Esophagus squamous epithelium (tissue), 5 donors: ENCODE data around the gene MYH3. TPM values are rescaled to one million over a fixed set of nuclear protein-coding genes. Genes with fewer than 3 reads are reported as not detected.

Source experiments
- DNase-seq: peaks from one replicate; lab custom pipeline; 2025; lab: John Stamatoyannopoulos, UW
- H3K27ac ChIP-seq, 4 donors: fragments of 200-600 bp; sonication (generic); one replicate each; pipeline ENCODE4 v1.5.1; 2016 to 2019; ENCODE audit warnings: mild to moderate bottlenecking in 1 of 4
- H3K27me3 ChIP-seq, 4 donors: fragments of 200-600 bp; sonication (generic); 1 replicate in 3 of 4; 2 replicates in 1 of 4; pipeline versions ENCODE4 v1.5.1 to v1.6.0; 2017 to 2021; ENCODE audit warnings: antibody characterized with exemption in 1 of 4
- H3K36me3 ChIP-seq, 3 donors: fragments of 200-600 bp; sonication (generic); one replicate each; pipeline ENCODE4 v1.5.1; 2016 to 2019
- H3K4me1 ChIP-seq, 3 donors: fragments of 200-600 bp; sonication (generic); one replicate each; pipeline ENCODE4 v1.5.1; 2017 to 2019
- H3K4me3 ChIP-seq, 4 donors: fragments of 200-600 bp; sonication (generic); 1 replicate in 3 of 4; 2 replicates in 1 of 4; pipeline ENCODE4 v1.5.1; 2016 to 2019; ENCODE audit warnings: mild to moderate bottlenecking in 2 of 4, moderate library complexity in 1 of 4
- H3K9me3 ChIP-seq, 3 donors: fragments of 200-600 bp; sonication (generic); one replicate each; pipeline ENCODE4 v1.5.1; 2016 to 2019
- POLR2A ChIP-seq, 4 donors: fragments of 450-650 bp; IDR thresholded peaks; one replicate each; pipeline ENCODE4 v1.6.1; 2017; ENCODE audit warnings: antibody characterized with exemption in 4 of 4, mild to moderate bottlenecking in 4 of 4, moderate library complexity in 3 of 4
- WGBS, 2 donors: methylation state at CpG; one replicate each; pipeline ENCODE4 v1.1.5; 2018; 5-methylcytosine and 5-hydroxymethylcytosine counted together
- intact Hi-C: fragments of 100-400 bp; cut with DNase I; formaldehyde crosslinking; loops from one replicate; pipeline ENCODE4 v1.15.0; 2022
- total RNA-seq, 4 donors: library from RNA; depleted of rRNA; stranded (reverse); fragments of >200 nt; gene quantifications; one replicate each; pipeline ENCODE4 v1.1.0, GENCODE V29; 2016
- TF ChIP-seq, protein P1 (sequence below), 6 experiments: fragments of 450-650 bp in 4 of 6; fragments of 200-600 bp in 2 of 6; sonication (generic) in 2 of 6; IDR thresholded peaks; one replicate each; pipeline ENCODE4 v1.5.1; 2016 to 2019; ENCODE audit warnings: antibody characterized with exemption in 6 of 6, mild to moderate bottlenecking in 4 of 6, moderate library complexity in 4 of 6
- donor health status: DM: yes; HTN: yes; CAD: no.

Gene MYH3
- total RNA-seq, 4 donors from 2014 or later = 0.64 to 1.6 (median 1.5) TPM; not detected in 1

DNA sequence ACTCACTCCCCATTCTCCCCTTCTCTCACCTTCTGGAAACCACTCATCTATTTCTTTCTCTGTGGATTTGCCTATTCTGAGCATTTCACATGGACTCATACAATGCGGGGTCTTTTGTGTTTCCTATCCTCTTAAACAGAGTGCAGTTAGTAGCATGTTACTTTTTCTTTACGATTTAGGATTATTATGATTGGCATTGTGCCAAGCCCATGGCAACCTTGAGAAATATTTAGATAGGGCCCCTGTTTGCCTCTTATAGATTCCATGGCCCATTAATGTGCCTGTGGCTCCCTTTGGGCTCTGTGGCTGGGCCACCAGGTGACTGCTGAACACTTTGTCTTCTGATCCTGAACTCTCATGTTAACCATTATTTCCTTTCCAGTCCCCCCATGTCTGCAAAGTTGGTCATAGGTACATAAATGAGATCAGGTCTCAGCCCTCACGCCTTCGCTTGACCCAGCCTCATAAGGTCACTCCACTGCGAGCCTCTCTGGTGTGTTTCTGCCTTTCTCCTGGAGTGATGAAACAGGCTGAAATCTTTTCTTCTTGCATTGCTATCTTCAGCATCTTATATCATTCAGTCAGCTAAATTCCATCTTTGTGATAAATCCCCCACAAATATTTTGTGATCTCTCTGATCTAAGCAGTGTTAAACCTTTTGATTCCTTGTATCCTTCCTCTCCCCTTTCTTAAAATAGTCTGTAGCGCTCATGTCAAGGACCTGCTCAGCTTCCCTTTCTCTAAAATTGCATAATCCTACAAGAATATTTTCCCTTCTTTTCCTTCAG lies 44.0 kb downstream of the MYH3 start:
- intact Hi-C loops = loop anchor here (10.0 kb wide), 1 partner anchor 278 kb away; no protein-coding TSS in a partner anchor
- no peak for TF ChIP-seq POLR2A (IDR thresholded peaks at IDR 0.05)
- TF ChIP-seq, protein P1, sequence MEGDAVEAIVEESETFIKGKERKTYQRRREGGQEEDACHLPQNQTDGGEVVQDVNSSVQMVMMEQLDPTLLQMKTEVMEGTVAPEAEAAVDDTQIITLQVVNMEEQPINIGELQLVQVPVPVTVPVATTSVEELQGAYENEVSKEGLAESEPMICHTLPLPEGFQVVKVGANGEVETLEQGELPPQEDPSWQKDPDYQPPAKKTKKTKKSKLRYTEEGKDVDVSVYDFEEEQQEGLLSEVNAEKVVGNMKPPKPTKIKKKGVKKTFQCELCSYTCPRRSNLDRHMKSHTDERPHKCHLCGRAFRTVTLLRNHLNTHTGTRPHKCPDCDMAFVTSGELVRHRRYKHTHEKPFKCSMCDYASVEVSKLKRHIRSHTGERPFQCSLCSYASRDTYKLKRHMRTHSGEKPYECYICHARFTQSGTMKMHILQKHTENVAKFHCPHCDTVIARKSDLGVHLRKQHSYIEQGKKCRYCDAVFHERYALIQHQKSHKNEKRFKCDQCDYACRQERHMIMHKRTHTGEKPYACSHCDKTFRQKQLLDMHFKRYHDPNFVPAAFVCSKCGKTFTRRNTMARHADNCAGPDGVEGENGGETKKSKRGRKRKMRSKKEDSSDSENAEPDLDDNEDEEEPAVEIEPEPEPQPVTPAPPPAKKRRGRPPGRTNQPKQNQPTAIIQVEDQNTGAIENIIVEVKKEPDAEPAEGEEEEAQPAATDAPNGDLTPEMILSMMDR (IDR thresholded peaks at IDR 0.05) = no peak
- Histone ChIP-seq H3K36me3 (no peaks in the 10 kb centered on the region), H3K9me3 (no peaks in the 10 kb centered on the region), H3K4me3 (no peak overlapping the region), H3K27ac (no peak overlapping the region), H3K4me1 (peaks cover 0 to 12% (median under 1%) of the 10 kb centered on the region in 3 donors), H3K27me3 (no peaks in the 10 kb centered on the region)
- DNase-seq = no peak
- WGBS, 2 donors = 69 to 80% methylated on average over 6 of the region's 6 CpGs

GRCh38 chr17:10610884-10611283 lies 46.2 kb downstream of the MYH3 start:
- intact Hi-C loops = loop anchor here (10.0 kb wide), 1 partner anchor 276 kb away; no protein-coding TSS in a partner anchor
- TF ChIP-seq POLR2A (IDR thresholded peaks at IDR 0.05) = no peak
- TF ChIP-seq, protein P1 (IDR thresholded peaks at IDR 0.05) = no peak
- no peaks in the 10 kb centered on the region for H3K9me3 ChIP-seq
- no peak overlapping the region for H3K27ac ChIP-seq
- no peaks in the 10 kb centered on the region for H3K36me3 ChIP-seq
- H3K4me1 ChIP-seq = peaks cover 0 to 9% (median 0%) of the 10 kb centered on the region in 3 donors
- no peak for DNase-seq
- 82 to 83% methylated on average over 8 of the region's 8 CpGs for WGBS, 2 donors
- H3K27me3 ChIP-seq = no peaks in the 10 kb centered on the region
- no peak overlapping the region for H3K4me3 ChIP-seq

GRCh38 chr17:10608244-10608643 lies 48.9 kb downstream of the MYH3 start:
- Histone ChIP-seq H3K27ac (no peak overlapping the region), H3K27me3 (no peaks in the 10 kb centered on the region), H3K4me1 (no peaks in the 10 kb centered on the region), H3K9me3 (no peaks in the 10 kb centered on the region), H3K36me3 (no peaks in the 10 kb centered on the region), H3K4me3 (no peak overlapping the region)
- DNase-seq = no peak
- TF ChIP-seq, protein P1 (IDR thresholded peaks at IDR 0.05) = no peak
- TF ChIP-seq POLR2A (IDR thresholded peaks at IDR 0.05) = no peak
- 51 to 64% methylated on average over 5 of the region's 5 CpGs for WGBS, 2 donors
- intact Hi-C loops = no loop called here

- Histone ChIP-seq H3K36me3 (no peaks in the 10 kb centered on the region), H3K27me3 (no peaks in the 10 kb centered on the region), H3K4me1 (no peaks in the 10 kb centered on the region), H3K27ac (no peak overlapping the region), H3K9me3 (no peaks in the 10 kb centered on the region), H3K4me3 (no peak overlapping the region)
- 75 to 78% methylated on average over 3 of the region's 3 CpGs for WGBS, 2 donors
- DNase-seq = no peak
- intact Hi-C loops = no loop called here
- TF ChIP-seq, protein P1 (IDR thresholded peaks at IDR 0.05) = no peak
- no peak for TF ChIP-seq POLR2A (IDR thresholded peaks at IDR 0.05)
Observed at GRCh38 chr17:10606110-10606509, 51.0 kb downstream of the MYH3 start.

DNA sequence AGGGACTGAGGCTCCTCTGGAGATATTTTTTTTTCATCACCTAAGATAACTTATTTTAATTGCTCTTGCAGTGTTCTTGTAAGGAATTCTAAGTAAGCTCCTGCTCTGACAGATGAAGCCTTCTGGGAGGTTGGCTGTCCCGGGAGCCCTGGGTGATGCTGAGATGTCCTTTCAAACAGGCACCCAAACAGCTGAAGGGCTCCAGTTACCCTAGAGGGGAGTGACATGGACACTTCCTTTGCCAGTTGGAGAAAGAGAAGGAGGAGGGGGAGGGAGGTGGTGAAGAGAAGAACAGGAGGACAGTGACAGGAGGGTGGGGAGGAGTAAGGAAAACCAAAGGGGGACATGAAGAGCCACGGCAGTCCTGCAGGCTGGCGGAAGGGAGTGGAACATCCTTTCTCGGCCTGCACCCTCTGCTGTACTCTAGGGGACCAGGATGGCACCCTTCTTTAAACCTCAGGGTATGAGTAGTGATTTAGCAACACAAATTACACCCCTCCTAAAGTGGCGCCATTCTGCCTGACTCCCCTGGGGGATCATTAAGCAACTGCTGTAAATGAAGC lies 51.8 kb downstream of the MYH3 start:
- WGBS, 2 donors = 57 to 69% methylated on average over 4 to 5 of the region's 5 CpGs
- intact Hi-C loops = no loop called here
- H3K27me3 ChIP-seq = peaks cover 0 to 7% (median 0%) of the 10 kb centered on the region in 4 donors
- H3K4me1 ChIP-seq = no peaks in the 10 kb centered on the region
- no peak for TF ChIP-seq POLR2A (IDR thresholded peaks at IDR 0.05)
- TF ChIP-seq, protein P1 (IDR thresholded peaks at IDR 0.05) = no peak
- H3K4me3 ChIP-seq = no peak overlapping the region
- H3K27ac ChIP-seq = no peak overlapping the region
- no peaks in the 10 kb centered on the region for H3K36me3 ChIP-seq
- no peak for DNase-seq
- no peaks in the 10 kb centered on the region for H3K9me3 ChIP-seq
